Endodermal cell (in vitro differentiated cells): ENCODE measurements around the gene ATF7IP. TPM values are rescaled to one million over a fixed set of nuclear protein-coding genes. Genes with fewer than 3 reads are reported as not detected.

Source experiments
- DNase-seq: peaks from one replicate; pipeline ENCODE4 v3.0.0-alpha.2; 2017
- H3K27ac ChIP-seq: 2 replicates; pipeline ENCODE4 v1.5.1; 2013; ENCODE audit warnings: mild to moderate bottlenecking, low read depth, low read length, moderate library complexity
- H3K27me3 ChIP-seq: 2 replicates; pipeline ENCODE4 v1.6.1; 2013; ENCODE audit warnings: mild to moderate bottlenecking, low read length, moderate library complexity; ENCODE audit not compliant: insufficient read depth, control insufficient read depth, poor library complexity, severe bottlenecking
- H3K36me3 ChIP-seq: 2 replicates; pipeline ENCODE4 v1.7.0; 2013; ENCODE audit warnings: mild to moderate bottlenecking, low read length, moderate library complexity; ENCODE audit not compliant: control insufficient read depth, insufficient read depth
- H3K4me1 ChIP-seq: one replicate; pipeline ENCODE4 v1.7.0; 2013; ENCODE audit warnings: low read length; ENCODE audit not compliant: control insufficient read depth, insufficient read depth
- H3K4me3 ChIP-seq: 2 replicates; pipeline ENCODE4 v1.5.1; 2013; ENCODE audit warnings: mild to moderate bottlenecking, low read length, moderate library complexity
- H3K9ac ChIP-seq: 2 replicates; pipeline ENCODE4 v1.6.1; 2013; ENCODE audit warnings: mild to moderate bottlenecking, low read length, moderate library complexity; ENCODE audit not compliant: poor library complexity, severe bottlenecking; ENCODE audit errors: extremely low read depth
- H3K9me3 ChIP-seq: 2 replicates; pipeline ENCODE4 v1.6.1; 2013; ENCODE audit warnings: mild to moderate bottlenecking, low read length, moderate library complexity; ENCODE audit not compliant: control insufficient read depth
- H3K27ac Mint-ChIP-seq: 2 replicates; pipeline ENCODE4 v1.8.0; 2020; ENCODE audit warnings: mixed read lengths
- H3K27me3 Mint-ChIP-seq: 2 replicates; pipeline ENCODE4 v1.8.0; 2021; ENCODE audit warnings: mild to moderate bottlenecking, mixed read lengths; ENCODE audit not compliant: insufficient read depth
- H3K36me3 Mint-ChIP-seq: 2 replicates; pipeline ENCODE4 v1.8.0; 2020; ENCODE audit warnings: low read depth, mixed read lengths
- H3K4me1 Mint-ChIP-seq: 2 replicates; pipeline ENCODE4 v1.8.0; 2020; ENCODE audit warnings: mixed read lengths
- H3K4me3 Mint-ChIP-seq: 2 replicates; pipeline ENCODE4 v1.8.0; 2020; ENCODE audit warnings: mild to moderate bottlenecking, moderate library complexity, mixed read lengths
- H3K9me3 Mint-ChIP-seq: 2 replicates; pipeline ENCODE4 v1.8.0; 2020; ENCODE audit warnings: mild to moderate bottlenecking, mixed read lengths
- WGBS, 2 experiments: methylation state at CpG; one replicate each; pipeline versions ENCODE4 v1.1.5 to v1.1.7; 2013; ENCODE audit warnings: missing lambda C conversion rate in 2 of 2, mixed read lengths in 1 of 2; ENCODE audit not compliant: insufficient coverage in 1 of 2, insufficient read length in 1 of 2; 5-methylcytosine and 5-hydroxymethylcytosine counted together
- total RNA-seq, 2 donors: library from RNA; stranded (reverse); fragmentation: NEBNext Ultra II Directional in 1 of 2; extraction: Animal tissue kit (Norgen Biotek cat#: 25700) in 1 of 2; gene quantifications; 2 replicates in 1 of 2; 3 replicates in 1 of 2; pipeline ENCODE4 v1.2.1, GENCODE V29; 2021
- TF ChIP-seq, protein P1 (sequence below): fragments of 200-600 bp; sonication (generic); conservative IDR thresholded peaks from 2 replicates; pipeline ENCODE4 v1.5.0; 2021; ENCODE audit warnings: antibody characterized with exemption, mild to moderate bottlenecking

ATF7IP gene
- total RNA-seq, 2 donors from 2014 or later = 174 to 222 TPM

DNA sequence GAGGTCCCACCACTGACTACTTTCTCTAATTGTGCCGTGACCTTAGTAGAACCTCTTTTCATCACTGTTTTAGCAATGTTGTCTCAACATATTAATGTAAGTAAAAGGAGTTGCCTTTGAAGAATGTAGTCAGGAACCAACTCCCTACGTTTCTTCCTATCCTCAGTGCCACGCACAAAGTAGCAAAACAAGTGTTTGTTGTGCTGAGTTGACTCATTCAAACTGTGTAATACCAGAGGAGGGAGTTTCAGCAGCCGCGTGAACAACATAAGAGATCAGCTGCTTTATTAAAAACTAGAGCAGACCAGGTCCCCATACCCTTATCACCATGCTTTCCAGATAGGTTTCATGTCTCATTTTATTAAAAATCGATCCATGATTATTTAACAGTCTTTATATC is 183.1 kb downstream of the ATF7IP start:
- Mint-ChIP-seq H3K4me3 (no peak overlapping the region), H3K36me3 (peaks cover 6% of the 10 kb centered on the region), H3K4me1 (no peaks in the 10 kb centered on the region), H3K27me3 (no peaks in the 10 kb centered on the region), H3K27ac (no peak overlapping the region), H3K9me3 (no peaks in the 10 kb centered on the region)
- TF ChIP-seq, protein P1, sequence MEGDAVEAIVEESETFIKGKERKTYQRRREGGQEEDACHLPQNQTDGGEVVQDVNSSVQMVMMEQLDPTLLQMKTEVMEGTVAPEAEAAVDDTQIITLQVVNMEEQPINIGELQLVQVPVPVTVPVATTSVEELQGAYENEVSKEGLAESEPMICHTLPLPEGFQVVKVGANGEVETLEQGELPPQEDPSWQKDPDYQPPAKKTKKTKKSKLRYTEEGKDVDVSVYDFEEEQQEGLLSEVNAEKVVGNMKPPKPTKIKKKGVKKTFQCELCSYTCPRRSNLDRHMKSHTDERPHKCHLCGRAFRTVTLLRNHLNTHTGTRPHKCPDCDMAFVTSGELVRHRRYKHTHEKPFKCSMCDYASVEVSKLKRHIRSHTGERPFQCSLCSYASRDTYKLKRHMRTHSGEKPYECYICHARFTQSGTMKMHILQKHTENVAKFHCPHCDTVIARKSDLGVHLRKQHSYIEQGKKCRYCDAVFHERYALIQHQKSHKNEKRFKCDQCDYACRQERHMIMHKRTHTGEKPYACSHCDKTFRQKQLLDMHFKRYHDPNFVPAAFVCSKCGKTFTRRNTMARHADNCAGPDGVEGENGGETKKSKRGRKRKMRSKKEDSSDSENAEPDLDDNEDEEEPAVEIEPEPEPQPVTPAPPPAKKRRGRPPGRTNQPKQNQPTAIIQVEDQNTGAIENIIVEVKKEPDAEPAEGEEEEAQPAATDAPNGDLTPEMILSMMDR = no peak
- no peak for DNase-seq
- no peak overlapping the region for H3K4me3 ChIP-seq
- H3K36me3 ChIP-seq = no peaks in the 10 kb centered on the region
- H3K9me3 ChIP-seq = no peaks in the 10 kb centered on the region
- H3K4me1 ChIP-seq = no peaks in the 10 kb centered on the region
- no peaks in the 10 kb centered on the region for H3K27me3 ChIP-seq
- H3K27ac ChIP-seq = no peak overlapping the region
- 98 to 100% methylated on average over 2 to 6 of the region's 6 CpGs for WGBS, 2 experiments
- H3K9ac ChIP-seq = no peak overlapping the region

Other genes starting within 250 kb of the ATF7IP start
- gene PLBD1, start 202.2 kb downstream of the ATF7IP start, total RNA-seq = 10 to 100 TPM; 17.9 to 32.5 TPM